Renal cortex interstitium (tissue), 11 donors: ENCODE results near the gene BATF3. TPM values are rescaled to one million over a fixed set of nuclear protein-coding genes. Genes with fewer than 3 reads are reported as not detected.
A peak's percentile ranks its signal among the peaks of the same experiment; 100 is the strongest.
"Not testable (repeated sequence)": the region's sequence is repeated elsewhere in the genome, so short reads cannot be mapped to it uniquely, and the experiment has no call there.

Experiments used
- DNase-seq, 11 donors: peaks; one replicate each; pipeline ENCODE4 v3.0.0-alpha.2; 2013; ENCODE audit warnings: low read depth in 9 of 11, low spot score in 4 of 11; ENCODE audit errors: extremely low read depth in 1 of 11
- polyA plus RNA-seq, 3 donors: library from polyadenylated mRNA; unstranded; fragments of 120-200 nt; gene quantifications; one replicate each; pipeline ENCODE4 v1.2.1, GENCODE V29; 2013; ENCODE audit not compliant: insufficient read length in 3 of 3

BATF3 gene
- polyA plus RNA-seq, 3 donors, result 0.73 to 1.7 (median 1.3) TPM

DNA sequence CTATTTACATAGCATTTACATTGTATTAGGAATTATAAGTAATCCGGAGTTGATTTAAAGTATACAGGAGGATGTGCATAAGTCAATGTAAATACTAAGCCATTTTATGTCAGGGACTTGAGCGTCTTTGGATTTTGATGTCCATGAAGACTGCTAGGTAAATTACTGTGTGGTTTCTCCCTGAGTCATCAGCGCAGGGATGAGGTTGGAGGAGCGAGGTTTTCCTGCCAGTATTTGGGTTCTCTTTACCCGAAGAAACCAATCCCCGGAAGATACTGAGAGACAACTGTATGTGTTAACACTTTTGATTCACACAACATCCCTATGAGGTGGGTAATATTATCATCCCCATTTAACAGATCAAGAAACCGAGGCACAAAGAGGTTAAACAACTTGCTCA, 29.3 kb downstream of the BATF3 start:
- DNase-seq, result no peak

- no peak for DNase-seq
Measured at GRCh38 chr1:212669600-212669999, 30.0 kb downstream of the BATF3 start.

GRCh38 chr1:212669102-212669501, 30.5 kb downstream of the BATF3 start:
- DNase-seq, result no peak

DNA sequence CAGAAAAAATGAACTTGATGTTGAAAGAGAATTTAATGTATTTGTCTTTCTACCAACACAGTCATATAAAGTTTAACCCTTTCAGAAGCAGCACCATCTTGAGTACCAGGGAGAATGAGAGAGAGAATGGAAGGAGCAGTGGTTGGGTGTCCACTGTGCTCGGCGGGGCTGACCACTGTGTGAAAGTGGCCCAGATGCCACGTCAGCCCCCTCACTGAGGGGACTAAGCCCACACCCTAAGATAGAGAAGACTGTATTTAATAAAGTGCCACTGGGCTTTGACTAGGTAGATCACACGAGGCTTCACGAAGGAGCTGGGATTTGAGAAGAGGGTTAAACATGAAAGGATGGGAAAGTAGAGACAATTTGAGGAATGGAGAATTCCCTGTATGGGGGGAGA, 31.2 kb downstream of the BATF3 start:
- DNase-seq, result no peak

DNA sequence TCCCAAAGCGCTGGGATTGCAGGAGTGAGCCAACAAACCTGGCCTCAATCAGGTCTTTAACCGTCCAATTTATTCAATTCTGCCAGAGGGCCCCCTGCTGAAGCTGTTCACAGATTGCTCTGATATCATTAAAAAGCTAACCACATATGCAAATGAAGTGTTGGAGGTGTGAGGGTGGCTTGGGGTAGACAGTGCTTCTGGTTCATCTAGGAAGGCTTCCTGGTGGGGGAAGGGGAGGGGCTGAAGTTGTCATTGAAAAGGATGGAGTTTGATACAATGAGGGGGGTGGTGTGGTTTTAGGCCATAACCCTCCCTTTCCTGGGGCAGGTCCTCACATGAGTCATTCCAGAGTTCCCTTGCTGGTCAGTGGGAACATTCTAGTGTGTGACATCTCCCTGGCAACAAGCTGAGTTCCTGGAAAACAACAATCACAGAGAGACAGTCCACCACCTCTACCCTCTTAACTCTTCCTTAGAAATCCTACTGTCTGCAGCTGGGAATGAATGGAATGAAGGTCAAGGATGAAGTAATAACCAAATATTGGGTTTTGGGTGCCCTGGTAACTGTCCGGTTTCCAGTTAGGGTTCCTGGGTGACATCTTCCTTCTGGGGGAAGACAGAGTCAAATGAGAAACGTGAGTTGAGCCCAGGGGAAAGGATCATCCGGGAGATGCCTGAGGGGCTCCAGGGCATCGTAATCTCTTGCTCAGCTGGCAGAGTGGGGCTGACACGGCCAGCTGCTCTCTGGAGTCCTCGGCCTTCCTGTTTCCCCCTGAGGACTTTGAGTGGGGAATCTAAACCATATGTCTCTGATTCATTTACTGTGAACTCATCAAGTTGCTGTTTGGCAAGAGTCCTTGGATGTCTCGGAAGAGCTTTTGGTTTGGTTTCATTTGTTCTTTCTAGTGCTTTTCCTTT, 32.2 kb downstream of the BATF3 start:
- peak in 5 of 11 donors; percentile 41 to 75 (median 62) for DNase-seq

GRCh38 chr1:212666116-212666775, 33.4 kb downstream of the BATF3 start:
- DNase-seq, result no peak

- peak in 10 of 11 donors; percentile 65 to 75 (median 73) for DNase-seq
Measured at GRCh38 chr1:212665241-212666115, 34.2 kb downstream of the BATF3 start.

DNA sequence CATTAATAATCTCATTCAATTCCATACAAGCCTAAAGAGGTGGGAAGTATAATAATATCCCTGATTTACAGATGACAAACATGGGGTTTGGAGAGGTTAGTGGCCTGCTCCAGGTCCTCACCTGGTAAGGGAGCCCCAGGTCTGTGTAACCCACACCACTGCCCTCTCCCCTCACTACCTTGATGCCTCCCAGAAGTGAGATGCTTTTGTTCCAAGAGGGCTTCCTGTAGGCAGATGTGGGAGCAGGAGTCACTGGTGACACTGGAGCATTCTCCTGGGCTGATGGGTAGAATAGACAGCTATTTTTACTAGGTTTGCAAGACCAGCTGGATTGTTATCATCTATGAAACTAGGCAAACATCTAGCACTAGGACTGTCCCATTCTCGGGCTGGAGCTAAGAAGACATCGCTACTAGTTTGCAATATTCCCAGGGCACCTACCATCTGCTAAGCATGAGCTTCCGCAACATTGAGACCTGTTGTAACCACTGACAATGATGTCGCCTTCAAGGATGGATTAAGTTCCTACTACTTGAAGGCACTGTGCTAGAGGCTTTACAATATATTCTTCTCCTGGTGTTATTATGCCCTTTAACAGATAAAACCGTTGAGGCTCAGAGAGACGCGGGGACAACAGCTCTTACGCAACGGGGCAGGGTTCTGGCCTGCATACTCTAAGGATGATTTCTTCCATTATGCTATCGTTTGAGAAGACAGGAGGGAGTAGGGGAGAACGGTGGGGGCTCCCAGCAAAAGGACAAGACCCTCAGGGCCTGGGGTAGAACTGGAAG, 35.0 kb downstream of the BATF3 start:
- DNase-seq, result no peak

DNA sequence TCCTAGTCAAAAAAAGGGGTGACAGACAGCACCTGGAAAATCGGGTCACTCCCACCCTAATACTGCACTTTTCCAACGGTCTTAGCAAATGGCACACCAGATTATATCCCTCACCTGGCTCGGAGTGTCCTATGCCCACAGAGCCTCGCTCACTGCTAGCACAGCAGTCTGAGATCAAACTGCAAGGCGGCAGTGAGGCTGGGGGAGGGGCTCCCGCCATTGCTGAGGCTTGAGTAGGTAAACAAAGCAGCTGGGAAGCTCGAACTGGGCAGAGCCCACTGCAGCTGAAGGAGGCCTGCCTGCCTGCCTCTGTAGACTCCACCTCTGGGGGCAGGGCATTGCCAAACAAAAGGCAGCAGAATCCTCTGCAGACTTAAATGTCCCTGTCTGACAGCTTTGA, 41.4 kb downstream of the BATF3 start:
- not testable (repeated sequence) for DNase-seq

DNA sequence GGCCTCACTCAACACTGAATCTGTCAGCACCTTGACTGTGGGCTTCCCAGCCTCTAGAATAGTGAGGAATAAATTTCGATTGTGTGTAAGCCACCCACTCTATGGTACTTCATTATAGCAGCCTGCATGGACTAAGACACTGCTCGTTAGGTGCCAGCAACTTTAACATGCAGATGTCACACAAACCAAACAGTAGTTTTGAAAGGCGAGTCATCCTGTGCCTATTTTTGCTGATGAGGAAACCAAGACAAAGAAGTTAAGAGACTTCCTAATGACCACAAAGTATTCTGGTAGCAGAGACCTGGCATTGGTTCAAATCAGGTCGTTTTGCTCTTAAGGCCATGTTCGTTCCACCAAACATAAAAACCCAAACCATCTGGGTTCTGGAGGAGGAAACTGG, 42.9 kb downstream of the BATF3 start:
- no peak for DNase-seq

- no peak for DNase-seq
Measured at GRCh38 chr1:212655668-212656440, 43.8 kb downstream of the BATF3 start.

DNA sequence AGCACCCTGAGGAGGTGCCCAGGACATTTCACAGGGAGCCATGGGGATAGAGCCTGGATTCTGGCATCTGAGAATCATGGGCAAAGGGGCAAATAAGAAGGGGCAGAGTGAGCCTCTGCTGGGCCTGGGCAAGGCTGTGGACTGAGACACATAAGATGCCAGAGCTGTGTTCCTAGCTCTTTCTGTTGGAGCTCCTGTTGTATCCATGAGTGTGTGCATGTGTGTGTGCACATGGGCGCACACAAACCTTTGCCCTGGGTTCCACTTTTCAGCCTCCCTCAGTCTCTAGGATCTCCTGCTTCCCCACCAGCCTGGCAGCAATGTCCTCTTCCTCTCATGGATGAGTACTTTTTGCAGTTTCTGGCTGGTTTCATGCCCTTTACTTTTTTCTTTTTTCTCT, 47.0 kb downstream of the BATF3 start:
- DNase-seq, result no peak

GRCh38 chr1:212651977-212652376, 47.7 kb downstream of the BATF3 start:
- no peak for DNase-seq

DNA sequence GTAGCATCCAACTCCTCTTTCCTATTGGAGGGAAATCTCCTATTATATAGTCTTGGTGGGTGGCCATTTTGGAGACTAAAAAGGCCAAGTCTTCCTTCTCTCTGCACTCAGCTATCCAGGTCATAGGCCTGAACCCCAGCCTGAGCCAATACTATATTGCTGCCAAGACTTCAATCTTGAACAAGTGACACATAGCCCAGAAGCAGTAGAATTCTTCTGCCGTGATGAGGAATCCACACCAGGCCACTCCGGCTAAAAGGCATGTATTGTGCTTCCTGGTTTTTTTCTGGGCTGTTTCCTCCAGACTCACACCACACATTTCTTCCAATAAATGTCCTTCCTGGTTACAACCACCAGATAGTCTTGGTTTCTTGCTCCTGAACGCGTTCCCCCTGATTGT, 48.1 kb downstream of the BATF3 start:
- DNase-seq, result no peak

DNA sequence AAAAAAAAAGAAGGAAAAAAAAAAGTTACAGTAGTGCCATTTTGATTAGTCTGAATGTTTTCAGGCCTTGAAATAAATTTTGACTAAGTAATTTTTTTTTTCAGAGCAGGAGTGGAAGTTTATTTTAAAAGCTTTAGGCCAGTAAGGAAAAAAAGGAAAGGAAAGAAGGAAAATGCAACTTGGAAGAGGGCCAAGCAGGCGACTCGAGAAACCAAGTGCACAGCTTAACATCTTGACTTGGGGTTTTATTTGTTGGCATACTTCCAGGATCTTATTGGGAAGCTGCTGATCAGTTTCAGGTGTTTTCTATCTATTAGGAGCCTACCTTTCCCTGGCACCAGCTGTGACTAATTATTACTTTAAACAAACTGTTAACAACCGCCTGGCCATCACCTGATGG, 49.4 kb downstream of the BATF3 start:
- no peak for DNase-seq

- no peak for DNase-seq
Measured at GRCh38 chr1:212649020-212649419, 50.6 kb downstream of the BATF3 start.

DNA sequence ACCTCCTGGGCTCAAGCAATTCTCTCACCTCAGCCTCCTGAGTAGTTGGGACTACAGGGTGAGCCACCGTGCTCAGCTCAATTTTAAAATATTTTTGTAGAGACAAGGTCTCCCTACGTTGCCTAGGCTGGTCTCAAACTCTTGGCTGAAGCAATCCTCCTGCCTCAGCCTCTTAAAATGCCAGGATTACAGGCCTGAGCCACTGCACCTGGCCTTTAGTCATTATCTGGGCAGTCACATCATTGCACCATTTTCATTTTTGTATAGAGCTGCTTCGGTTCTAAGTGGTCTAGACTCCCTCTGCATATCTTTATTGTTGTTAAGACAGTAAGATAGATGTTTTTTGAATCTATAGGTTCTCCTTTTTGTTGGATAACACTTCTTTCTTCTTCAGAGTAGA, 51.2 kb downstream of the BATF3 start:
- DNase-seq, result no peak

DNA sequence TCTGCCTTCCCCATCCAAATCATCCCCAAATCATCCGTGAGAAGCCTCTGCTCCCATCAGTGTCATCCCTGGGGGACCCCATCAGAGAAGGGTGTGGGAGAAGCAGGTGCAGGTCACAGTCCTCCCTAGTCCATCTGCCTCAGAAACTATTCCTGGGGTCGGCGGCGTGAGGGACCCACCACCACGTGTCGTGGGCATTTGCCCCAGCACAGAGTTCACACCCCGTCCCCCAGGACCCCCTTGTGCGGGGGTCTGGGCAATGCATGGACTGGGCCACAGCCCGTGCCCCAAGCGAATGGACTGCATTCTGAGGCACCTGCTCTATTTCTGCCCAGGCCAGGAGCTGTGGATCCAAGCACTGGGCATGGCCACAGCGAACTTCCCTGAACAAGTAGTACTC, 52.6 kb downstream of the BATF3 start:
- no peak for DNase-seq
